Measurements from ENCODE around the gene BMPER.
A peak's percentile ranks its signal among the peaks of the same experiment; 100 is the strongest.

The BMPER gene

GRCh38 chr7:33872870-33873269 lies 32.5 kb upstream of the BMPER start:
- no peak overlapping the region for H3K4me3 ChIP-seq (ENCODE audit: low read depth, low read length)
- TF ChIP-seq CTCF (IDR thresholded peaks at IDR 0.05; ENCODE audit: low read depth, low read length): no peak
- no peak for DNase-seq (ENCODE audit: low read depth, low spot score)
- in situ Hi-C loops (cut with HindIII; ENCODE audit: low sequenced_read_pairs): no loop called here

GRCh38 chr7:33873518-33873917 lies 31.8 kb upstream of the BMPER start:
- H3K4me3 ChIP-seq (ENCODE audit: low read depth, low read length): no peak overlapping the region
- in situ Hi-C loops (cut with HindIII; ENCODE audit: low sequenced_read_pairs): no loop called here
- TF ChIP-seq CTCF (IDR thresholded peaks at IDR 0.05; ENCODE audit: low read depth, low read length): no peak
- no peak for DNase-seq (ENCODE audit: low read depth, low spot score)

GRCh38 chr7:33873981-33874750 lies 31.2 kb upstream of the BMPER start:
- no peak overlapping the region for H3K4me3 ChIP-seq (ENCODE audit: low read depth, low read length)
- peak; percentile 64 for DNase-seq (ENCODE audit: low read depth, low spot score)
- no peak for TF ChIP-seq CTCF (IDR thresholded peaks at IDR 0.05; ENCODE audit: low read depth, low read length)
- in situ Hi-C loops (cut with HindIII; ENCODE audit: low sequenced_read_pairs): no loop called here

- peak; percentile 71 for DNase-seq (ENCODE audit: low read depth, low spot score)
- in situ Hi-C loops (cut with HindIII; ENCODE audit: low sequenced_read_pairs): no loop called here
- H3K4me3 ChIP-seq (ENCODE audit: low read depth, low read length): no peak overlapping the region
- TF ChIP-seq CTCF (IDR thresholded peaks at IDR 0.05; ENCODE audit: low read depth, low read length): no peak
Observed at GRCh38 chr7:33874943-33875342, 30.4 kb upstream of the BMPER start.

GRCh38 chr7:33876596-33877274 lies 28.6 kb upstream of the BMPER start:
- in situ Hi-C loops (cut with HindIII; ENCODE audit: low sequenced_read_pairs): no loop called here
- H3K4me3 ChIP-seq (ENCODE audit: low read depth, low read length): no peak overlapping the region
- no peak for TF ChIP-seq CTCF (IDR thresholded peaks at IDR 0.05; ENCODE audit: low read depth, low read length)
- no peak for DNase-seq (ENCODE audit: low read depth, low spot score)

- no peak overlapping the region for H3K4me3 ChIP-seq (ENCODE audit: low read depth, low read length)
- peak; percentile 51 for DNase-seq (ENCODE audit: low read depth, low spot score)
- no peak for TF ChIP-seq CTCF (IDR thresholded peaks at IDR 0.05; ENCODE audit: low read depth, low read length)
- in situ Hi-C loops (cut with HindIII; ENCODE audit: low sequenced_read_pairs): no loop called here
Observed at GRCh38 chr7:33880787-33881186, 24.6 kb upstream of the BMPER start.
